ENCODE results near the gene FRA10AC1. TPM values are rescaled to one million over a fixed set of nuclear protein-coding genes. Genes with fewer than 3 reads are reported as not detected.

Gene FRA10AC1
- total RNA-seq, 8 experiments from 2014 or later = 9.7 to 27.8 (median 19.3) TPM

DNA sequence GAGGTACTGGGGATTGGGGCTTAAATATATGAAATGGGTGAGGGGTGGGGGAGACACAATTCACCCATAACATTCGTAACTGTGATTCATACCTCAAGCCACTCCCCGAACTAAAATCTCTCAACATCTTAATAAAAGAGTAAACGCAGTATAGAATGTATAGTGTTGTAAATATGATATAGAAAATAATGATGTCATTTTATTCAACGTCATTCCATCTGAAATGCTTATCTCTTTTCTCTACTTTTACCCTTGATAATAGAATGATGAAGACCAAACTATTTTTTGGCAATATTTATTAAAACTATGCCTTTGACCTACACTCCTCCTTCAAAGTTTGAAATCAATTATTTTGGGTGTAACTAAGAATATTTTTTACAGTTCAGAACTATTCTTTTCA lies 36.4 kb downstream of the FRA10AC1 start:
- in situ Hi-C loops (cut with MboI; ENCODE audit: low pct_unique_long_range_greater_than_20kb in 2 of 9, low sequenced_read_pairs in 9 of 9, unreplicated experiment in 9 of 9) = loop anchor here in 1 of 9 experiments (25.0 kb wide), 1 partner anchor 104 kb away; the partner anchor contains the start of gene FFAR4
- Histone ChIP-seq H3K4me1 (replicated peaks in 1 of 2) (no peaks in the 10 kb centered on the region), H3K4me3 (no peak overlapping the region), H3K27ac (no peak overlapping the region)
- no peak for ATAC-seq (replicated peaks in 6 of 8)
- WGBS, 10 experiments = 72 to 100% (median 91%) methylated on average over 1 to 4 of the region's 4 CpGs; no CpG with 5 or more reads in 1 of the 10 experiments

DNA sequence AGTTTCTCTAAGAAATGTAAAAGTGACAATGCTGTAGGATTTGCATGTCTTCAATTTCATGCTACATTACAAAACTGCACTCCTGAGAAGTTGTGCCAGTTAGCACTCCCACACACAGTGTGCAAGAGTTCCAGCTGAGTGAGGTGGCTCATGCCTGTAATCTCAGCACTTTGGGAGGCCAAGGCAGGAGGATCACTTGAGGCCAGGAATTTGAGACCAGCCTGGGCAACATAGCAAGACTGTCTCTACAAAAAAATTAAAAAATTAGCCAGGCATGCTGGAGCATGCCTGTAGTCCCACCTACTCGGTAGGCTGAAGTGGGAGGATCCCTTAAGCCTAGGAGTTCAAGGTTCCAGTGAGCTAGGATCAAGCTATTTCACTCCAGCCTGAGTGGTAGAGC lies 44.6 kb downstream of the FRA10AC1 start:
- in situ Hi-C loops (cut with MboI; ENCODE audit: low pct_unique_long_range_greater_than_20kb in 2 of 9, low sequenced_read_pairs in 9 of 9, unreplicated experiment in 9 of 9) = loop anchor here in 1 of 9 experiments (25.0 kb wide), 1 partner anchor 95 kb away; the partner anchor contains the start of gene FFAR4

DNA sequence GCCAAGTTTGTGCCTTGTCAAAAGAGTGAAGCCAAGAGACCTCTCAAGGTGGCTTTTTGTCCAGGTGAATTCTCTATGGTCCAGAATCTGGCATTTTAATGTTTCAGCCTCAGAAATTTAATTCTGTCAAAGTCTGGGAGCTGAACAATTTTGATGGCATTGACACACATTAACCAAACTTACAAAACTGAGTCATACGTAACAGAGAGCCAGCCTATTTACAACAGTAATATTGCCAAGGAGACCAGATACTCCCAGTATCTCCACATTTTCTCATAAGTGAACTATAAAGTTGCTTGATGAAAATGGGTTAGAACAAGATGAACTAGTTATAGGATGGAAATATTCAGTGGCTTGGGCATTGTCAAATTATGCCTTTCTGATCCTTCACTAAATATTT lies 46.2 kb downstream of the FRA10AC1 start:
- H3K27ac ChIP-seq = no peak overlapping the region
- no peak for ATAC-seq (replicated peaks in 6 of 8)
- no peaks in the 10 kb centered on the region for H3K4me1 ChIP-seq (replicated peaks in 1 of 2)
- 14 to 100% (median 100%) methylated on average over 1 of the region's 1 CpG; no CpG with 5 or more reads in 1 of the 10 experiments for WGBS, 10 experiments
- no peak overlapping the region for H3K4me3 ChIP-seq
- in situ Hi-C loops (cut with MboI; ENCODE audit: low pct_unique_long_range_greater_than_20kb in 2 of 9, low sequenced_read_pairs in 9 of 9, unreplicated experiment in 9 of 9) = loop anchor here in 1 of 9 experiments (25.0 kb wide), 1 partner anchor 94 kb away; the partner anchor contains the start of gene FFAR4

More for the DNA sequence above, 44.6 kb downstream of the FRA10AC1 start:
- ATAC-seq (replicated peaks in 6 of 8) = no peak
- H3K4me1 ChIP-seq (replicated peaks in 1 of 2) = no peaks in the 10 kb centered on the region
- 0 to 100% (median 75%) methylated on average over 1 of the region's 1 CpG; no CpG with 5 or more reads in 3 of the 10 experiments for WGBS, 10 experiments
- no peak overlapping the region for H3K4me3 ChIP-seq
- H3K27ac ChIP-seq = no peak overlapping the region

DNA sequence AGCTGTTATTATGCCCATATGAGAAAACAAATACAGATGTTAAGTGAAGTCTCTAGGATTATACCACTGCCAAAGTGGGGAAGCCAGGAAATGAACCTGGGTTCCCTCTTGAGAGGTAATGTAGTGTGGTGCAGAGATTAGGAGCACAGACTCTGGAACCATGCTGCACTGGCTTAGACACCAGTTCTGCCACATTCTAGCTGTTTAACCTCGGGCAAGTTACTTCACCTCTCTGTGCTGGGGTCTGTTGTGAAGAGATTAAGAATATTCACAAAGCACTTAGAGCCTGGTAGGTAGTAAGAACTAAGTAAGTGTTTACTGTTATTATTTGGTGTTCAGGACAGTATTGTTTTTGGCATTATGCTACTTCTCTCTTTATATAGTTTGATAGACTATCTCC lies 48.2 kb downstream of the FRA10AC1 start:
- in situ Hi-C loops (cut with MboI; ENCODE audit: low pct_unique_long_range_greater_than_20kb in 2 of 9, low sequenced_read_pairs in 9 of 9, unreplicated experiment in 9 of 9) = loop anchor here in 1 of 9 experiments (25.0 kb wide), 1 partner anchor 92 kb away; the partner anchor contains the start of gene FFAR4

DNA sequence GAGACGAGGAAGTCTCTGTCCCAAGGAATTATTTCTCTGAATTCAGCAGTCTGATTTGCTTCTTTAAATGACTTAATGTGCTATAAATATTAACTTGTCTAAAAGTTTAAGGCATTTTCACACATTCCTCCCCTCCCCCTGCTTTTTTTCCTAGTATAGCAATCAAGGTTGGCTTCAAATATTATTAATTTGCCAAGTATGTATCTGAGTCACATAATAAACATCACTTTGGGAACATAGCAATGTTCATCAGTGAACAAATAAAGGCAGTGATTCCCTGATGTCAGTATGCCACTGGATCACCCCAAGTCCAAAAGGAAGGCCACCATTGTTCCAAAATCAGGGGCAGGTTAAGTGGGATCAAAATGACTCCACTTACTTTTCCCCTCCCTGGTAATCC lies 49.5 kb downstream of the FRA10AC1 start:
- in situ Hi-C loops (cut with MboI; ENCODE audit: low pct_unique_long_range_greater_than_20kb in 2 of 9, low sequenced_read_pairs in 9 of 9, unreplicated experiment in 9 of 9) = loop anchor here in 1 of 9 experiments (25.0 kb wide), 1 partner anchor 91 kb away; the partner anchor contains the start of gene FFAR4
- WGBS, 10 experiments = 25 to 100% (median 78%) methylated on average over 1 of the region's 1 CpG; no CpG with 5 or more reads in 3 of the 10 experiments
- ATAC-seq (replicated peaks in 6 of 8) = no peak

More for the DNA sequence above, 48.2 kb downstream of the FRA10AC1 start:
- H3K27ac ChIP-seq = no peak overlapping the region
- no peak overlapping the region for H3K4me3 ChIP-seq
- ATAC-seq (replicated peaks in 6 of 8) = no peak
- WGBS, 10 experiments = 40 to 90% (median 65%) methylated on average over 1 of the region's 1 CpG; no CpG with 5 or more reads in 6 of the 10 experiments
- H3K4me1 ChIP-seq (replicated peaks in 1 of 2) = no peaks in the 10 kb centered on the region

DNA sequence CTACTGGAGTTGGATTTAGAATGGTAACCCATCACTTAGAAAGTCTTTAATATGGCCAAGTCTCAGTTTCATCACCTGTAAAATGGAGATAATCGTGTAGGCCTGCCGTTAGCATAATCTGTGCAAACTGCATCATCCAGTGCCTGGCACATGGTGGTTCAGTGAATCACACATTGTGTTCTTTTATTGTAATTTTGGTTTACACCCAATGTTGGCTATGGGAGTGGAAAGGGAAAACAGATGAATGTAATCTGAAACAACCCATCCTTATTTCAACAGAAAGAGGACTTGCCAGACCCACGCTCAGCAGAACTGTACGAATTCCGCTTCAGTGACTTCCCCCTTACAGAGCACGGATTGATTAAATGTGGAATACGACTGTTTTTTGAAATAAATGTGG lies 62.6 kb downstream of the FRA10AC1 start:
- Histone ChIP-seq H3K4me3 (no peak overlapping the region), H3K27ac (no peak overlapping the region), H3K4me1 (replicated peaks in 1 of 2) (no peaks in the 10 kb centered on the region)
- in situ Hi-C loops (cut with MboI; ENCODE audit: low pct_unique_long_range_greater_than_20kb in 2 of 9, low sequenced_read_pairs in 9 of 9, unreplicated experiment in 9 of 9) = no loop called here
- ATAC-seq (replicated peaks in 6 of 8) = peak in 2 of 8 experiments; percentile 98 to 99
- 2 to 98% (median 32%) methylated on average over 3 to 7 of the region's 7 CpGs; no CpG with 5 or more reads in 3 of the 10 experiments for WGBS, 10 experiments

More for the DNA sequence above, 49.5 kb downstream of the FRA10AC1 start:
- Histone ChIP-seq H3K4me1 (replicated peaks in 1 of 2) (no peaks in the 10 kb centered on the region), H3K4me3 (no peak overlapping the region), H3K27ac (no peak overlapping the region)

DNA sequence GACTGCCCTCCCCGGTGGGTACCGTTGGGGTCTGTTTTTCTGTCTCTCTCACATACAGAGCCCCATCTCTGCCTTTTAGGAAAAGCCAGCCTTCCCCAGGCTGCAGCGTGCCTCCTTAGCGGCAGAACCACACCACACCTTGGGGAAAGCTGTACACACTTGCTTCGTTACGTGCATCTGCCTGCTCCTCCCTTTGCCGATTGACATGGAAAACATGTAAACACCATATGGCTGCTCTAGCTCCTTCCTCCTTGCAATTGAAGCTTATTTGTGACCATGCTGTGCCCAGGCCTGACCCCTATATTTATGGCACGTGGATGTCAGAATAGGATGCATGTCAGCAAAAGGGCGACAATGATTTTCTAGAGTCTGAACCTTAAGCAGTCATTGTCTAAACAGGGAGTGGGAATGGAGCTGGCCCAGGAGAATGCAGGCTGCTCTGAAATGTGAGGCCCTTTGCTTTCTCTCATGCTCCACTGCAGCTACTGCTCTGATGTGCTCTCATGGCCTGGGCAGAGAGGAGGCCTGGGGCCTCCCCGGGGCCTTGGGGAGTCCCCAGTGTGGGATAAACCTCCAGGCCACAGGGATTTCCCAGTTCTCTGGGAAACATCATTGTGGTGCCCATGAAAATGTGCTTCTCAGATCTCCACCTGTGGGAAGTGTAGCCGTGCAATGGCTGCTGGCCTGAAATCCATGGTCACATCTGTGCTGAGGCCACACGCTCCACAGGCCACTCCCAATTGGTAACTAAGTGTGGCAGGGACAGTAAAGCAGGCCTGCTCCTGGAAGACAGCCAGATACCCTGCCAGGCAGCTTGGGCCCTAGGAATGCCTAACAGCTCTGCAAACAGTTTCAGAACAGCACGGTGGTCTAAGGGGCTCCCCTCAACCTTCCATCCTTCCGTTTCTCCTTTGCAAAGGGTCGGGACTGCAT lies 71.5 kb downstream of the FRA10AC1 start:
- ATAC-seq (replicated peaks in 6 of 8) = peak in 6 of 8 experiments; percentile 33 to 88 (median 68)
- 50 to 80% (median 65%) methylated on average over 1 to 8 of the region's 15 CpGs; no CpG with 5 or more reads in 2 of the 10 experiments for WGBS, 10 experiments
- Histone ChIP-seq H3K27ac (no peak overlapping the region), H3K4me1 (replicated peaks in 1 of 2) (peaks cover 0 to 8% of the 10 kb centered on the region in 2 donors), H3K4me3 (no peak overlapping the region)
- in situ Hi-C loops (cut with MboI; ENCODE audit: low pct_unique_long_range_greater_than_20kb in 2 of 9, low sequenced_read_pairs in 9 of 9, unreplicated experiment in 9 of 9) = no loop called here

DNA sequence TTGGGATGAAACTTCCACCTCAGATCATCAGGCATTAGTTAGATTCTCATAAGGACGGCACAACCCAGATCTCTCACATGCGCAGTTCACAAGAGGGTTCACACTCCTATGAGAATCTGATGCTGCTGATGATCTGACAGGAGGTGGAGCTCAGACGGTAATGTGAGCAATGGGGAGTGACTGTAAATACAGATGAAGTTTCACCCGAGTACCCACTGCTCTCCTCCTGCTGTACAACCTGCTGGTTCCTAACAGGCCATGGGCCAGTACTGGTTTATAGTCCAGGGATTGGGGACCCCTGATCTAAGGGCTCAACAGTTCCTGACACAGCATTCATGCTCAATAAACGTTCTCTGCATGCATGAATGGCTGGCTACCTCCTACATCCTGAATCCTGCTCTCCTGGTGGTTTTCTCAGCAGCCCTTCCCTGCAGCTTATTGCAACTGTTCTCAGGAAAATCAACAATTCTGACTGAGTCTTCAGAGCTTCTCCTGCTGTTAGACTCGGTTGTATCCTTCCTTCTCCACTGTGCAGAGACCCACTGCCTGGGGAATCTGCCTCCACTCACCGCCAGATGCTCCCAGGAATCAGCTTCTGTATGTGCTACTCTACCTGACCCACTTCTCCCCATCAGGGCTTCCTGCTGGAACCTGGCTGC lies 72.6 kb downstream of the FRA10AC1 start:
- in situ Hi-C loops (cut with MboI; ENCODE audit: low pct_unique_long_range_greater_than_20kb in 2 of 9, low sequenced_read_pairs in 9 of 9, unreplicated experiment in 9 of 9) = no loop called here
- H3K4me3 ChIP-seq = no peak overlapping the region
- H3K4me1 ChIP-seq (replicated peaks in 1 of 2) = peaks cover 0 to 8% of the 10 kb centered on the region in 2 donors
- peak in 3 of 8 experiments; percentile 86 to 87 (median 87) for ATAC-seq (replicated peaks in 6 of 8)
- H3K27ac ChIP-seq = no peak overlapping the region
- 0 to 61% (median 10%) methylated on average over 1 to 4 of the region's 7 CpGs; no CpG with 5 or more reads in 5 of the 10 experiments for WGBS, 10 experiments

DNA sequence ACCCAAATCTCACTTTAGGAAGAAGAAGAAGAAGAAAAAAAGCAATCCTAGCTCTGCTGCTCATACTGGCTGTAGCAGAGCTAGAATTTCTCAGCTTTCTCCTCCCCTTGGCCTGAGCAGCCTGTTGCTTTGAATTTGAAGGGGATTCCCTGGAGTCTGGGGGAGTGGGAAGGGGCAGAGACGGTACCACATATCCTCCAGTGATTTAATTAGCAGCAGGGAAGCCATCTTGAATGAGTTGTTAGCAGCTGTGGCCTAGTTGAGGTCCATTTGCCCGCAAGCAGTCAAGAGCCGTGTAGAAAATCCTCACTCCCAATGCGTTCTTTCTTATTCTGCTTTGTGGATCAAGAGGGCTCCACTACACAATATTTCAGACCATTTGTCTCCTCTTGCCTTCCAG lies 73.5 kb downstream of the FRA10AC1 start:
- in situ Hi-C loops (cut with MboI; ENCODE audit: low pct_unique_long_range_greater_than_20kb in 2 of 9, low sequenced_read_pairs in 9 of 9, unreplicated experiment in 9 of 9) = no loop called here

DNA sequence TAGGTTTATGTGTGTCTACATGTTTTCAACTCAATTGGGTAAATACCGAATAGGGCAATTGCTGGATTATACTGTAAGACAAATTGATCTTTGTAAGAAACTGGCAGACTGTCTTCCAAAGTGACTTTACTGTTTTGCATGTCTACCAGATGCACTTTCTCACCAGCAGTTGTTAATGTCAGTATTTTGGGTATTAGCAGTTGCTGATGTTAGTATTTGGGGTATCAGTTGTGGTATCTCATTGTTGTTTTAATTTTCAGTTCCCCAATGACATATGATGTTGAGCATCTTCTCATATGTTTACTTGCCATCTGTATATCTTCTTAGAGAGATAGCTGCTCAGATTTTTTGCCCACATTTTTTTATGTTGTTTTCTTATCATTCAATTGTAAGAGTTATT lies 79.5 kb downstream of the FRA10AC1 start:
- no peak overlapping the region for H3K4me3 ChIP-seq
- in situ Hi-C loops (cut with MboI; ENCODE audit: low pct_unique_long_range_greater_than_20kb in 2 of 9, low sequenced_read_pairs in 9 of 9, unreplicated experiment in 9 of 9) = no loop called here
- whole genome bisulfite sequencing, 10 experiments = 38 to 100% (median 80%) methylated on average over 1 of the region's 1 CpG; no CpG with 5 or more reads in 5 of the 10 experiments
- H3K27ac ChIP-seq = no peak overlapping the region
- no peaks in the 10 kb centered on the region for H3K4me1 ChIP-seq (replicated peaks in 1 of 2)
- no peak for ATAC-seq (replicated peaks in 6 of 8)

More for the DNA sequence above, 73.5 kb downstream of the FRA10AC1 start:
- peaks cover 0 to 8% of the 10 kb centered on the region in 2 donors for H3K4me1 ChIP-seq (replicated peaks in 1 of 2)
- no peak overlapping the region for H3K4me3 ChIP-seq
- no peak for ATAC-seq (replicated peaks in 6 of 8)
- no peak overlapping the region for H3K27ac ChIP-seq
- WGBS, 10 experiments = 60 to 100% (median 81%) methylated on average over 1 to 3 of the region's 4 CpGs; no CpG with 5 or more reads in 6 of the 10 experiments

DNA sequence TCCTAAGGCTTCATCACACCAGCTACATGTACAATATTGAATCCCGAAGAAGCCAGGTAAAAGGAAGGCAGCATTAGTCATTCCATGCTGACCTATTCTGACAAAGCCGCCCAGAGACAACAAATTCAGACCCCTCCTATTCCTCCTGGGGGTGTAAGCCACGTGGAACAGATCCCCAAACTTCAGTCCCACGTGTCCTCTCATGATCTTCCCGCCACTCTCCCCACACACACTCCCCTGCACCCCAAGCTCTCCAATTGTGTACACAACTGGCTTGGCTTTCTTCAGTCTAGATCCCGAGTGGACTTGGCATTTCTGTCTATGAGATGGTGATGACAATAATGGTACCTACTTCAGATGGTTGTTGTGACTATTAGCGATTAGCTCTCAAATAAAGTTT lies 81.5 kb downstream of the FRA10AC1 start:
- ATAC-seq (replicated peaks in 6 of 8) = no peak
- WGBS, 10 experiments = 20 to 92% (median 51%) methylated on average over 2 to 6 of the region's 7 CpGs; no CpG with 5 or more reads in 1 of the 10 experiments
- no peak overlapping the region for H3K4me3 ChIP-seq
- H3K4me1 ChIP-seq (replicated peaks in 1 of 2) = no peaks in the 10 kb centered on the region
- in situ Hi-C loops (cut with MboI; ENCODE audit: low pct_unique_long_range_greater_than_20kb in 2 of 9, low sequenced_read_pairs in 9 of 9, unreplicated experiment in 9 of 9) = no loop called here
- H3K27ac ChIP-seq = no peak overlapping the region

All from motor neuron (in vitro differentiated cells).